SU-DHL-6 (cell line): ENCODE data around the gene METTL17.
"Not testable (repeated sequence)": the region's sequence is repeated elsewhere in the genome, so short reads cannot be mapped to it uniquely, and the experiment has no call there.

Source experiments
- EZH2phosphoT487 ChIP-seq: fragments of 200-600 bp; sonication (generic), shearing (Covaris generic); conservative IDR thresholded peaks from 2 replicates; pipeline ENCODE4 v1.6.1; 2018; ENCODE audit warnings: mild to moderate bottlenecking, antibody characterized with exemption, low read length, moderate library complexity, mixed read lengths
- TF ChIP-seq, protein P1 (sequence below): fragments of 200-600 bp; sonication (generic); IDR thresholded peaks from one replicate; pipeline ENCODE4 v1.5.1; 2017; ENCODE audit warnings: antibody characterized with exemption, mild to moderate bottlenecking, low read length, moderate library complexity; ENCODE audit not compliant: insufficient read depth, poor library complexity, severe bottlenecking

DNA sequence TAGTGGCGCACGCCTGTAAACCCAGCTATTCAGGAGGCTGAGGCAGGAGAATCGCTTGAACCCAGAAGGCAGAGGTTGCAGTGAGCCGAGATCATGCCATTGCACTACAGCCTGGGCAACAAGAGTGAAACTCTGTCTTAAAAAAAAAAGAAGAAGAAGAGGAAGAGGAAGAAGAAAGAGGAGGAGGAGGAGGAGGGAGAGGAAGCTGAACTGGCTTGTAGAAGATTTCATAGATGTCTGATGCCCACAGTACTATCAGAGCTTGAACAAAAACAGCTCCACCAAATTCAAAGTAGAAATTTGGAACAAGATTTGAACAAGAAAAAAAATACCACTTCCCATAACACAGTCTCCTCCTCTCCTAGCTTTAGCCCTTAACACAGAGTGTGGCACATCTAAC is 4.1 kb upstream of the METTL17 start:
- TF ChIP-seq, protein P1, sequence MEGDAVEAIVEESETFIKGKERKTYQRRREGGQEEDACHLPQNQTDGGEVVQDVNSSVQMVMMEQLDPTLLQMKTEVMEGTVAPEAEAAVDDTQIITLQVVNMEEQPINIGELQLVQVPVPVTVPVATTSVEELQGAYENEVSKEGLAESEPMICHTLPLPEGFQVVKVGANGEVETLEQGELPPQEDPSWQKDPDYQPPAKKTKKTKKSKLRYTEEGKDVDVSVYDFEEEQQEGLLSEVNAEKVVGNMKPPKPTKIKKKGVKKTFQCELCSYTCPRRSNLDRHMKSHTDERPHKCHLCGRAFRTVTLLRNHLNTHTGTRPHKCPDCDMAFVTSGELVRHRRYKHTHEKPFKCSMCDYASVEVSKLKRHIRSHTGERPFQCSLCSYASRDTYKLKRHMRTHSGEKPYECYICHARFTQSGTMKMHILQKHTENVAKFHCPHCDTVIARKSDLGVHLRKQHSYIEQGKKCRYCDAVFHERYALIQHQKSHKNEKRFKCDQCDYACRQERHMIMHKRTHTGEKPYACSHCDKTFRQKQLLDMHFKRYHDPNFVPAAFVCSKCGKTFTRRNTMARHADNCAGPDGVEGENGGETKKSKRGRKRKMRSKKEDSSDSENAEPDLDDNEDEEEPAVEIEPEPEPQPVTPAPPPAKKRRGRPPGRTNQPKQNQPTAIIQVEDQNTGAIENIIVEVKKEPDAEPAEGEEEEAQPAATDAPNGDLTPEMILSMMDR, result not testable (repeated sequence)
- TF ChIP-seq EZH2phosphoT487, result not testable (repeated sequence)
